H9 (cell line): Measurements from ENCODE around the gene GYPB. TPM values are rescaled to one million over a fixed set of nuclear protein-coding genes. Genes with fewer than 3 reads are reported as not detected.
"Not testable (repeated sequence)": the region's sequence is repeated elsewhere in the genome, so short reads cannot be mapped to it uniquely, and the experiment has no call there.

ENCODE experiments used
- DNase-seq: peaks from one replicate; pipeline ENCODE4 v3.0.0-alpha.2; 2017
- H2AFZ ChIP-seq: one replicate; pipeline ENCODE4 v1.6.1; 2013; ENCODE audit warnings: mild to moderate bottlenecking, low read length, control low read depth, moderate library complexity
- H2AK5ac ChIP-seq: 2 replicates; pipeline ENCODE4 v1.6.1; 2013; ENCODE audit warnings: low read length, control low read depth, mixed read lengths; ENCODE audit not compliant: insufficient read length
- H2BK120ac ChIP-seq: one replicate; pipeline ENCODE4 v1.6.1; 2013; ENCODE audit warnings: low read depth, mild to moderate bottlenecking, low read length, control low read depth, inconsistent platforms; ENCODE audit not compliant: poor library complexity, severe bottlenecking
- H2BK12ac ChIP-seq: 2 replicates; pipeline ENCODE4 v1.6.1; 2013; ENCODE audit warnings: low read length, control low read depth, mixed read lengths, low read depth; ENCODE audit not compliant: insufficient read length
- H2BK15ac ChIP-seq: 2 replicates; pipeline ENCODE4 v1.6.1; 2013; ENCODE audit warnings: low read depth, low read length, control low read depth
- H2BK20ac ChIP-seq: one replicate; pipeline ENCODE4 v1.6.1; 2013; ENCODE audit warnings: low read depth, mild to moderate bottlenecking, low read length, control low read depth, inconsistent platforms; ENCODE audit not compliant: poor library complexity, severe bottlenecking
- H2BK5ac ChIP-seq: 2 replicates; pipeline ENCODE4 v1.6.1; 2013; ENCODE audit warnings: low read length, control low read depth, mixed read lengths; ENCODE audit not compliant: insufficient read length
- H3K14ac ChIP-seq: 2 replicates; pipeline ENCODE4 v1.6.1; 2013; ENCODE audit warnings: low read length, control low read depth; ENCODE audit not compliant: insufficient read depth
- H3K18ac ChIP-seq: 2 replicates; pipeline ENCODE4 v1.6.1; 2013; ENCODE audit warnings: low read depth, mild to moderate bottlenecking, mixed read lengths, low read length, control low read depth; ENCODE audit not compliant: insufficient read length
- H3K23ac ChIP-seq: 2 replicates; pipeline ENCODE4 v1.6.1; 2013; ENCODE audit warnings: low read length, control low read depth, mixed read lengths, low read depth; ENCODE audit not compliant: insufficient read length
- H3K23me2 ChIP-seq: 2 replicates; pipeline ENCODE4 v1.6.1; 2013; ENCODE audit warnings: low read depth, mild to moderate bottlenecking, mixed read lengths, low read length, control low read depth; ENCODE audit not compliant: insufficient read length, poor library complexity, severe bottlenecking
- H3K27ac ChIP-seq: 2 replicates; pipeline ENCODE4 v1.5.1; 2013; ENCODE audit warnings: low read length, control low read depth, mixed read lengths, low read depth; ENCODE audit not compliant: insufficient read length
- H3K27me3 ChIP-seq: 2 replicates; pipeline ENCODE4 v1.6.1; 2013; ENCODE audit warnings: low read length, control low read depth, inconsistent platforms; ENCODE audit not compliant: insufficient read depth
- H3K4ac ChIP-seq: 2 replicates; pipeline ENCODE4 v1.6.1; 2013; ENCODE audit warnings: low read depth, mild to moderate bottlenecking, control low read depth, inconsistent platforms, low read length, moderate library complexity
- H3K4me1 ChIP-seq: 2 replicates; pipeline ENCODE4 v1.6.1; 2013; ENCODE audit warnings: low read length, control low read depth, inconsistent platforms; ENCODE audit not compliant: insufficient read depth
- H3K4me2 ChIP-seq: 2 replicates; pipeline ENCODE4 v1.6.1; 2013; ENCODE audit warnings: low read length, control low read depth, mixed read lengths; ENCODE audit not compliant: insufficient read length, insufficient read depth
- H3K56ac ChIP-seq: 2 replicates; pipeline ENCODE4 v1.6.1; 2013; ENCODE audit warnings: low read depth, mild to moderate bottlenecking, mixed read lengths, low read length, control low read depth; ENCODE audit not compliant: insufficient read length
- H3K79me1 ChIP-seq: 2 replicates; pipeline ENCODE4 v1.6.1; 2013; ENCODE audit warnings: low read depth, mild to moderate bottlenecking, moderate library complexity, low read length, control low read depth, inconsistent platforms; ENCODE audit not compliant: insufficient read depth, poor library complexity, severe bottlenecking
- H3K79me2 ChIP-seq: 2 replicates; pipeline ENCODE4 v1.6.1; 2013; ENCODE audit warnings: low read length, control low read depth, inconsistent platforms; ENCODE audit not compliant: insufficient read depth
- H3K9ac ChIP-seq: 2 replicates; pipeline ENCODE4 v1.6.1; 2013; ENCODE audit warnings: low read length, control low read depth, mixed read lengths; ENCODE audit not compliant: insufficient read length; ENCODE audit errors: extremely low read depth
- H3K9me3 ChIP-seq: one replicate; pipeline ENCODE4 v1.6.1; 2013; ENCODE audit warnings: low read depth, low read length, inconsistent platforms; ENCODE audit not compliant: control insufficient read depth
- H3T11ph ChIP-seq: one replicate; pipeline ENCODE4 v1.6.1; 2013; ENCODE audit warnings: mild to moderate bottlenecking, low read length, control low read depth, inconsistent platforms
- H4K20me1 ChIP-seq: one replicate; pipeline ENCODE4 v1.6.1; 2013; ENCODE audit not compliant: control insufficient read depth, insufficient read length, insufficient read depth
- H4K5ac ChIP-seq: 2 replicates; pipeline ENCODE4 v1.6.1; 2013; ENCODE audit warnings: low read depth, mild to moderate bottlenecking, mixed read lengths, low read length, control low read depth; ENCODE audit not compliant: insufficient read length
- H4K8ac ChIP-seq: replicated peaks from 2 replicates; pipeline ENCODE4 v1.6.1; 2013; ENCODE audit warnings: low read length, control low read depth, mixed read lengths, low read depth; ENCODE audit not compliant: insufficient read length
- H4K91ac ChIP-seq: 2 replicates; pipeline ENCODE4 v1.6.1; 2013; ENCODE audit warnings: low read depth, mild to moderate bottlenecking, moderate library complexity, mixed read lengths, low read length, control low read depth; ENCODE audit not compliant: insufficient read length
- H3K27ac Mint-ChIP-seq, 3 experiments: 2 replicates in 2 of 3; 3 replicates in 1 of 3; pipeline ENCODE4 v1.8.0; 2020 to 2021; ENCODE audit warnings: mixed read lengths in 3 of 3, mild to moderate bottlenecking in 1 of 3, moderate library complexity in 1 of 3
- H3K27me3 Mint-ChIP-seq: 2 replicates; pipeline ENCODE4 v1.8.0; 2021; ENCODE audit warnings: low read depth, mild to moderate bottlenecking, moderate library complexity, mixed read lengths
- H3K36me3 Mint-ChIP-seq, 3 experiments: 2 replicates in 2 of 3; 3 replicates in 1 of 3; pipeline ENCODE4 v1.8.0; 2020 to 2021; ENCODE audit warnings: low read depth in 3 of 3, mixed read lengths in 3 of 3; ENCODE audit not compliant: insufficient read depth in 1 of 3
- H3K4me1 Mint-ChIP-seq, 2 experiments: 2 replicates each; pipeline ENCODE4 v1.8.0; 2020; ENCODE audit warnings: mixed read lengths in 2 of 2
- H3K4me3 Mint-ChIP-seq, 2 experiments: 2 replicates in 1 of 2; 3 replicates in 1 of 2; pipeline ENCODE4 v1.8.0; 2020 to 2021; ENCODE audit warnings: mild to moderate bottlenecking in 2 of 2, mixed read lengths in 2 of 2, moderate library complexity in 1 of 2
- H3K9me3 Mint-ChIP-seq, 2 experiments: 2 replicates in 1 of 2; 3 replicates in 1 of 2; pipeline ENCODE4 v1.8.0; 2020; ENCODE audit warnings: mild to moderate bottlenecking in 2 of 2, mixed read lengths in 2 of 2, moderate library complexity in 1 of 2
- WGBS: extraction: QIAGEN DNeasy Blood & Tissue Kit; methylation state at CpG from one replicate; pipeline ENCODE4 v1.1.7; 2013; ENCODE audit warnings: missing lambda C conversion rate, low lambda C conversion rate, mixed read lengths; ENCODE audit not compliant: insufficient read length; ENCODE audit errors: extremely low coverage; 5-methylcytosine and 5-hydroxymethylcytosine counted together
- total RNA-seq: library from RNA; stranded (reverse); gene quantifications from 2 replicates; pipeline ENCODE4 v1.2.1, GENCODE V29; 2021

The GYPB gene
- total RNA-seq, 1 experiment from 2014 or later, result not detected

DNA sequence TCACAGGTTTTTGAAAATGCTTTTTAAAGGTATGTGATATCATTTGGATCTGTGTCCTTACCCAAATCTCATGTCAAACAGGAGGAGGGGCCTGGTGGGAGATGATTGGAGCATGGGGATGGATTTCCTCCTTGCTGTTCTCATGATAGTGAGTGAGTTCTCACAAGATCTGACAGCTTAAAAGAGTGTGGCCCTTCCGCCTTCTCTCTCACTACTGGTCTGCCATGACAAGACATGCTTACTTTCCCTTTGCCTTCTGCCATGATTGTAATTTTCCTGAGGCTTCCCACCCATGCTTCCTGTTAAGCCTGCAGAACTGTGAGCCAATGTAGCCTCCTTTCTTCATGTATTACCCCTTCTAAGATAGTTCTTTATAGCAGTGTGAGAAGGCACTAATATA is 32.3 kb upstream of the GYPB start:
- not testable (repeated sequence) for H3K9ac ChIP-seq, H4K8ac ChIP-seq, H2BK20ac ChIP-seq, H2BK12ac ChIP-seq, H3K4me1 Mint-ChIP-seq, H3K79me2 ChIP-seq, H3K27me3 Mint-ChIP-seq, H2BK5ac ChIP-seq, DNase-seq, H2BK120ac ChIP-seq, H3K23ac ChIP-seq, H4K20me1 ChIP-seq, H3K27ac ChIP-seq, H3K9me3 ChIP-seq, H3K9me3 Mint-ChIP-seq, H2AFZ ChIP-seq, H3K23me2 ChIP-seq, H3K27ac Mint-ChIP-seq, H4K91ac ChIP-seq, H4K5ac ChIP-seq, H3T11ph ChIP-seq, H2BK15ac ChIP-seq, H3K4me2 ChIP-seq, H3K56ac ChIP-seq, H3K4me1 ChIP-seq, H3K36me3 Mint-ChIP-seq, H3K14ac ChIP-seq, H2AK5ac ChIP-seq, H3K4ac ChIP-seq, H3K79me1 ChIP-seq, H3K18ac ChIP-seq, H3K4me3 Mint-ChIP-seq, H3K27me3 ChIP-seq
- WGBS, result no CpG with 5 or more reads among the region's 1 CpG

GRCh38 chr4:144050631-144051030 is 31.5 kb upstream of the GYPB start:
- H2BK15ac ChIP-seq, H3K18ac ChIP-seq, H3K4me1 ChIP-seq, H3K9ac ChIP-seq, H3K9me3 ChIP-seq, H3K4ac ChIP-seq, H3K36me3 Mint-ChIP-seq, H2BK20ac ChIP-seq, H2AFZ ChIP-seq, H4K5ac ChIP-seq, H3K79me1 ChIP-seq, H3K27ac ChIP-seq, H4K8ac ChIP-seq, H3K14ac ChIP-seq, H2BK120ac ChIP-seq, H3K56ac ChIP-seq, H3K4me3 Mint-ChIP-seq, H3T11ph ChIP-seq, H3K27ac Mint-ChIP-seq, H4K20me1 ChIP-seq, H3K9me3 Mint-ChIP-seq, H3K27me3 Mint-ChIP-seq, H3K4me1 Mint-ChIP-seq, H3K4me2 ChIP-seq, H3K79me2 ChIP-seq, H3K27me3 ChIP-seq, H2AK5ac ChIP-seq, DNase-seq, H3K23me2 ChIP-seq, H2BK5ac ChIP-seq, H4K91ac ChIP-seq, H3K23ac ChIP-seq, H2BK12ac ChIP-seq: not testable (repeated sequence)
- no CpG with 5 or more reads among the region's 2 CpGs for WGBS
